ENCODE results near the gene SNX18. TPM values are rescaled to one million over a fixed set of nuclear protein-coding genes. Genes with fewer than 3 reads are reported as not detected.

SNX18 gene, protein sequence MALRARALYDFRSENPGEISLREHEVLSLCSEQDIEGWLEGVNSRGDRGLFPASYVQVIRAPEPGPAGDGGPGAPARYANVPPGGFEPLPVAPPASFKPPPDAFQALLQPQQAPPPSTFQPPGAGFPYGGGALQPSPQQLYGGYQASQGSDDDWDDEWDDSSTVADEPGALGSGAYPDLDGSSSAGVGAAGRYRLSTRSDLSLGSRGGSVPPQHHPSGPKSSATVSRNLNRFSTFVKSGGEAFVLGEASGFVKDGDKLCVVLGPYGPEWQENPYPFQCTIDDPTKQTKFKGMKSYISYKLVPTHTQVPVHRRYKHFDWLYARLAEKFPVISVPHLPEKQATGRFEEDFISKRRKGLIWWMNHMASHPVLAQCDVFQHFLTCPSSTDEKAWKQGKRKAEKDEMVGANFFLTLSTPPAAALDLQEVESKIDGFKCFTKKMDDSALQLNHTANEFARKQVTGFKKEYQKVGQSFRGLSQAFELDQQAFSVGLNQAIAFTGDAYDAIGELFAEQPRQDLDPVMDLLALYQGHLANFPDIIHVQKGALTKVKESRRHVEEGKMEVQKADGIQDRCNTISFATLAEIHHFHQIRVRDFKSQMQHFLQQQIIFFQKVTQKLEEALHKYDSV
- 10 to 100 TPM; 14.1 to 35.3 (median 19.4) TPM for total RNA-seq
- long read RNA-seq, partial matches to known transcripts = 0 of 1 reads
- long read RNA-seq, other reads (novel, unspliced or antisense) = 1 of 1 reads

DNA sequence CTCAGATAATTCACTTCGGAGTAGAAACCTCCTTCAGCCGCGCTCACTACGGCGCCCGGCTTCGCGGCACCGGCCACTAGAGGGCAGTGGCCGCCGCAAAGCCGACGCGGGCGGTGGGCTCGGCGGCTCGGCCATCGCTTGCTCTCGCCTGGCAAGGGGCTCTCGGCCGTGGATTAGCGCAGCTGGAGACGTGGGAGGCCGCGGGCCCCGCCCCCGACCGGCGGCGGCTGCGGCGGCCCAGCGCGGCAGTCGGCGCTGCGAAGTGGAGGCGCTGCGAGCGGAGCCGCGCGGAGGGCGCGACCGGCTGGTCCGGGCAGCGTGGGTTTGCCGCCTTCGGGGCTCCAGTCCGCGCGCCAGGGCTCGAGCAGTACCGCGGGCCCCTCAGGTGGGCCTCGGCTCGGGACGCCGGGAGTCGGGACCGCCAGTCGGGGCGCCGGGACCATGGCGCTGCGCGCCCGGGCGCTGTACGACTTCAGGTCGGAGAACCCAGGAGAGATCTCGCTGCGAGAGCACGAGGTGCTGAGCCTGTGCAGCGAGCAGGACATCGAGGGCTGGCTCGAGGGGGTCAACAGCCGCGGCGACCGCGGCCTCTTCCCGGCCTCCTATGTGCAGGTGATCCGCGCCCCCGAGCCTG is at the start of gene SNX18:
TSS of gene SNX18 (plus strand) at position 248 of the 634 bp plus-strand sequence. CDS start at position 442, 194 bp downstream.
- H3K36me3 ChIP-seq = no peaks in the 10 kb centered on the region
- intact Hi-C loops (cut with DNase I) = loop anchor here (5.0 to 10.0 kb wide), 3 partner anchors 247 to 330 kb away; no protein-coding TSS in a partner anchor
- TF ChIP-seq, protein P1, sequence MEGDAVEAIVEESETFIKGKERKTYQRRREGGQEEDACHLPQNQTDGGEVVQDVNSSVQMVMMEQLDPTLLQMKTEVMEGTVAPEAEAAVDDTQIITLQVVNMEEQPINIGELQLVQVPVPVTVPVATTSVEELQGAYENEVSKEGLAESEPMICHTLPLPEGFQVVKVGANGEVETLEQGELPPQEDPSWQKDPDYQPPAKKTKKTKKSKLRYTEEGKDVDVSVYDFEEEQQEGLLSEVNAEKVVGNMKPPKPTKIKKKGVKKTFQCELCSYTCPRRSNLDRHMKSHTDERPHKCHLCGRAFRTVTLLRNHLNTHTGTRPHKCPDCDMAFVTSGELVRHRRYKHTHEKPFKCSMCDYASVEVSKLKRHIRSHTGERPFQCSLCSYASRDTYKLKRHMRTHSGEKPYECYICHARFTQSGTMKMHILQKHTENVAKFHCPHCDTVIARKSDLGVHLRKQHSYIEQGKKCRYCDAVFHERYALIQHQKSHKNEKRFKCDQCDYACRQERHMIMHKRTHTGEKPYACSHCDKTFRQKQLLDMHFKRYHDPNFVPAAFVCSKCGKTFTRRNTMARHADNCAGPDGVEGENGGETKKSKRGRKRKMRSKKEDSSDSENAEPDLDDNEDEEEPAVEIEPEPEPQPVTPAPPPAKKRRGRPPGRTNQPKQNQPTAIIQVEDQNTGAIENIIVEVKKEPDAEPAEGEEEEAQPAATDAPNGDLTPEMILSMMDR (IDR thresholded peaks at IDR 0.05) = peak; percentile 87 to 100 (median 96)
- peak; percentile 96 for TF ChIP-seq POLR2A (IDR thresholded peaks at IDR 0.05)
- no peaks in the 10 kb centered on the region for H3K9me3 ChIP-seq
- no peaks in the 10 kb centered on the region for H3K27me3 ChIP-seq
- peaks cover 0 to 40% (median 6%) of the 10 kb centered on the region in 4 donors for H3K4me1 ChIP-seq
- WGBS (ENCODE audit: insufficient coverage, low coverage, low lambda C conversion rate, missing lambda C conversion rate) = 0% methylated on average over 3 of the region's 88 CpGs
- peak within 1 kb of the TSS; percentile 88 to 99 (median 94) for H3K4me3 ChIP-seq
- DNase-seq (peak; percentile 93 to 95 (median 95)), ATAC-seq (peak; percentile 89 to 95 (median 92))
- H3K27ac ChIP-seq = peak within 1 kb of the TSS; percentile 83 to 96 (median 95)

DNA sequence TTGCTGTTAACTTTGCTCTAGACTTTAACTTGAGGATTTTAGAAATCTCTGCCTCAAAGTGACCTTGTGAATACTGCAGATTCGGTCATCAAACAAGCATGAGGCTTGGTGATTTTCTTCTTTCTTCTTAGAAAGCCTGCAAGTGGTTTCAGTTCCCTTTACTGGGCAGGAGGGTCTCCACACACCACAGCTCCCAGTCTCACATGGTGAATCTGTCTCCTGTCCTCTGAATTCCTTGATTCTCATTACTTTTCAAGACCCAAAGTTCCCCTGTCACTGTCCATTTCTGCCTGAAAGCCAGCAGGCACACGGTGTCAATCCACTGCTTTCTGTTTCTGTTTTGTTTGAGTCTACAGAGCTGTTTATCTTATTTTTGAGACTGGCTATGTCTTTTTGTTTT is 47.9 kb upstream of the SNX18 start:
- peak; percentile 60 to 80 (median 68) for ATAC-seq
- H3K36me3 ChIP-seq = no peaks in the 10 kb centered on the region
- no peaks in the 10 kb centered on the region for H3K27me3 ChIP-seq
- intact Hi-C loops (cut with DNase I) = no loop called here
- no peaks in the 10 kb centered on the region for H3K9me3 ChIP-seq
- 11% methylated on average over 2 of the region's 2 CpGs for WGBS (ENCODE audit: insufficient coverage, low coverage, low lambda C conversion rate, missing lambda C conversion rate)
- no peak for TF ChIP-seq POLR2A (IDR thresholded peaks at IDR 0.05)
- TF ChIP-seq, protein P1 (IDR thresholded peaks at IDR 0.05) = no peak
- H3K4me1 ChIP-seq = no peaks in the 10 kb centered on the region
- peak overlapping the region in 1 of 3 donors; percentile 9 for H3K27ac ChIP-seq
- peak overlapping the region in 2 of 3 donors; percentile 0 for H3K4me3 ChIP-seq
- no peak for DNase-seq

DNA sequence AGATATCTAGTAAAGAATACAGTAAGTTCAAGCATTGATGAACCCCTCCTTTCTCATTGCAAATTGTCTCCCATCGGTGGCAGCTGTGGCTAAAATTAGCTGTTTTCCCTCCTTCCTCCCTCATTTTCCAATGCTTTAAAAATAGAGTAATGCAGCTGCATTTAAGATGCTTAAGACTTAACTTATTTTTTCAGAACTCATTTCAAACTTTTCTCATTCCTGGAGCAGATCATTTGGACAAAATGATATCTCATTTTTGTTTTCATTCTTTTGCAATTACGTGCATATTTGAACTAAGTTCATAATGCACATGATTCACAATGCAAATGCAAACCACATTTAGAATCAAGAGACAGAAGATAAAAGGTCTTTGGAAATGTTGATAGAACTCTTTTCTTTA is 47.4 kb upstream of the SNX18 start:
- no peaks in the 10 kb centered on the region for H3K36me3 ChIP-seq
- TF ChIP-seq POLR2A (IDR thresholded peaks at IDR 0.05) = no peak
- TF ChIP-seq, protein P1 (IDR thresholded peaks at IDR 0.05) = no peak
- no peaks in the 10 kb centered on the region for H3K4me1 ChIP-seq
- intact Hi-C loops (cut with DNase I) = no loop called here
- no peak overlapping the region for H3K27ac ChIP-seq
- H3K27me3 ChIP-seq = no peaks in the 10 kb centered on the region
- no peaks in the 10 kb centered on the region for H3K9me3 ChIP-seq
- H3K4me3 ChIP-seq = peak overlapping the region in 2 of 3 donors; percentile 0
- WGBS (ENCODE audit: insufficient coverage, low coverage, low lambda C conversion rate, missing lambda C conversion rate) = 26% methylated on average over 2 of the region's 2 CpGs
- ATAC-seq (peak in 1 of 4 donors; percentile 19), DNase-seq (no peak)

DNA sequence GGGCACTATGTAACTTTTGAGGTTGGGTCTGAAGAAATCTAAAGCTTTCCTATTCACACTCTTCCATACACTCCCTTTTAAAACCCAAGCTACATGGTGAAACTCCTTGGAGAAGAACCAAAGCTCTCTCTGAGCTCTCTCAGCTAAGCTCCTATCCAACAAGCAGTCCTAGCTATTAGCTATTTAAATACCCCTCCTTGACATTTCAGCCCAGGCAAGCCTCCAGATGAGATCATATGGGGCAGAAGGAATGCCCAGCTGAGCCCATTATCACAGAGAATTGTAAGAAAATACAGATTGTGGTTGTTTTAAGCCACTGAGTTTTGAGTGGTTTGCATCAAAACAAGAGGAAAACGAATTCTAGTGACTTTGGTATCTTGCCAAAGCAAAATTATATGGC is 46.9 kb upstream of the SNX18 start:
- intact Hi-C loops (cut with DNase I) = no loop called here
- ATAC-seq = no peak
- no peak overlapping the region for H3K27ac ChIP-seq

More for the DNA sequence above, 46.9 kb upstream of the SNX18 start:
- DNase-seq = no peak
- no peaks in the 10 kb centered on the region for H3K36me3 ChIP-seq
- no peaks in the 10 kb centered on the region for H3K4me1 ChIP-seq
- H3K27me3 ChIP-seq = no peaks in the 10 kb centered on the region
- H3K4me3 ChIP-seq = no peak overlapping the region
- TF ChIP-seq POLR2A (IDR thresholded peaks at IDR 0.05) = no peak
- TF ChIP-seq, protein P1 (IDR thresholded peaks at IDR 0.05) = no peak
- H3K9me3 ChIP-seq = no peaks in the 10 kb centered on the region
- WGBS (ENCODE audit: insufficient coverage, low coverage, low lambda C conversion rate, missing lambda C conversion rate) = 63% methylated on average over 1 of the region's 1 CpG
